HFFc6 (cell line): Measurements from ENCODE around the gene QRFPR. TPM values are rescaled to one million over a fixed set of nuclear protein-coding genes. Genes with fewer than 3 reads are reported as not detected.
"Not testable (repeated sequence)": the region's sequence is repeated elsewhere in the genome, so short reads cannot be mapped to it uniquely, and the experiment has no call there.

Experiments
- DNase-seq: peaks from one replicate; pipeline ENCODE4 v3.0.0-alpha.2; 2018
- H3K27ac Mint-ChIP-seq: 2 replicates; pipeline ENCODE4 v1.8.0; 2020; ENCODE audit warnings: mild to moderate bottlenecking, mixed read lengths
- H3K27me3 Mint-ChIP-seq: 2 replicates; pipeline ENCODE4 v1.8.0; 2021; ENCODE audit warnings: mild to moderate bottlenecking, moderate library complexity, mixed read lengths; ENCODE audit not compliant: insufficient read depth
- H3K36me3 Mint-ChIP-seq: 2 replicates; pipeline ENCODE4 v1.8.0; 2021; ENCODE audit warnings: low read depth, mixed read lengths
- H3K4me1 Mint-ChIP-seq: 2 replicates; pipeline ENCODE4 v1.8.0; 2020; ENCODE audit warnings: low read depth, mixed read lengths
- H3K4me3 Mint-ChIP-seq: 2 replicates; pipeline ENCODE4 v1.8.0; 2020; ENCODE audit warnings: mild to moderate bottlenecking, moderate library complexity, mixed read lengths
- H3K9me3 Mint-ChIP-seq: 2 replicates; pipeline ENCODE4 v1.8.0; 2020; ENCODE audit warnings: mild to moderate bottlenecking, mixed read lengths
- long read RNA-seq: library from polyadenylated mRNA; unstranded; transcript quantifications from one replicate; pipeline ENCODE4 v2.0.0, GENCODE V29; 2019
- total RNA-seq, 6 experiments: library from RNA; stranded (reverse); fragmentation: NEBNext Ultra II Directional; extraction: Animal tissue kit (Norgen Biotek cat#: 25700); gene quantifications; 2 replicates in 1 of 6; 3 replicates in 5 of 6; pipeline ENCODE4 v1.2.3, GENCODE V29; 2021
- TF ChIP-seq, protein P1 (sequence below): fragments of 200-600 bp; sonication (generic); IDR thresholded peaks from 2 replicates; pipeline ENCODE4 v1.5.0; 2021; ENCODE audit warnings: antibody characterized with exemption, mild to moderate bottlenecking

The QRFPR gene
- total RNA-seq, result not detected
- long read RNA-seq, result 0 reads

DNA sequence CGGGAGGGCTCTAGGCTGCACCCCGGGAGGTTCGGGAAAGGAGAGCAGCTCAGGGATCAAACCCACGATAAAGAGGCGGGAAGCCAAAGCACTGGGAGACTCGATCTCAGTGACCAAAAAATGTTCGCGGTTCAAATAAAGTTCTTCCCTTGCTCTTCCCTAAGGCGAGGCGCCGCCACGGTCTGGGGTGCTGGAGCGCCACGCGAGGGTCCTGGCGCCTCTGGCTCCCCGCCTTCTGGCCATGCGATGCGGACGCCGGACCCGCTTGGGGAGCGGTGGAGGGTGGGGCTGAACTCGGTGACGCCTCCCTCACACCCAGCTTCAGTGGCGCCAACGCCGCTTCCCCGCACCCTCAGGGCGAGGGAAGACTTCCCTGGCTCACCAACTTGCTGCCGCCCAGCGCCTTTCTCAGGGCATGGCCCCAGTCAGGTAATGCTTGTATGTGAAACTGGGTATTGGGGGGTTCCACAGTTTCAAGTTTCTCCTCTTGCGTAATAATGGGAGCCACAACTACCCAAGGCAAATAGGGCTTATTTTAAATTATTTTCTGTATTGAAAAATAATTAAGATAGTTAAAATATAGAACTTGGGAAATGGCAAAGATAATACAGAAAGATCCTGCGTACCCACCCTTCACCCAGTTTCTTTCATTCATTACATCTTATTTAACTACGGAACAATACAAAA is at the start of gene QRFPR:
Gene QRFPR (minus strand): TSS at position 243 of the 687 bp plus-strand sequence. CDS start 371 bp downstream, outside the sequence.
- no peaks in the 10 kb centered on the region for H3K36me3 Mint-ChIP-seq
- DNase-seq, result no peak
- H3K4me3 Mint-ChIP-seq, result peak within 1 kb of the TSS; percentile 66
- peaks cover 8% of the 10 kb centered on the region for H3K4me1 Mint-ChIP-seq
- TF ChIP-seq, protein P1, sequence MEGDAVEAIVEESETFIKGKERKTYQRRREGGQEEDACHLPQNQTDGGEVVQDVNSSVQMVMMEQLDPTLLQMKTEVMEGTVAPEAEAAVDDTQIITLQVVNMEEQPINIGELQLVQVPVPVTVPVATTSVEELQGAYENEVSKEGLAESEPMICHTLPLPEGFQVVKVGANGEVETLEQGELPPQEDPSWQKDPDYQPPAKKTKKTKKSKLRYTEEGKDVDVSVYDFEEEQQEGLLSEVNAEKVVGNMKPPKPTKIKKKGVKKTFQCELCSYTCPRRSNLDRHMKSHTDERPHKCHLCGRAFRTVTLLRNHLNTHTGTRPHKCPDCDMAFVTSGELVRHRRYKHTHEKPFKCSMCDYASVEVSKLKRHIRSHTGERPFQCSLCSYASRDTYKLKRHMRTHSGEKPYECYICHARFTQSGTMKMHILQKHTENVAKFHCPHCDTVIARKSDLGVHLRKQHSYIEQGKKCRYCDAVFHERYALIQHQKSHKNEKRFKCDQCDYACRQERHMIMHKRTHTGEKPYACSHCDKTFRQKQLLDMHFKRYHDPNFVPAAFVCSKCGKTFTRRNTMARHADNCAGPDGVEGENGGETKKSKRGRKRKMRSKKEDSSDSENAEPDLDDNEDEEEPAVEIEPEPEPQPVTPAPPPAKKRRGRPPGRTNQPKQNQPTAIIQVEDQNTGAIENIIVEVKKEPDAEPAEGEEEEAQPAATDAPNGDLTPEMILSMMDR, result no peak
- H3K9me3 Mint-ChIP-seq, result no peaks in the 10 kb centered on the region
- peaks cover 16% of the 10 kb centered on the region for H3K27me3 Mint-ChIP-seq
- H3K27ac Mint-ChIP-seq, result no peak within 1 kb of the TSS

DNA sequence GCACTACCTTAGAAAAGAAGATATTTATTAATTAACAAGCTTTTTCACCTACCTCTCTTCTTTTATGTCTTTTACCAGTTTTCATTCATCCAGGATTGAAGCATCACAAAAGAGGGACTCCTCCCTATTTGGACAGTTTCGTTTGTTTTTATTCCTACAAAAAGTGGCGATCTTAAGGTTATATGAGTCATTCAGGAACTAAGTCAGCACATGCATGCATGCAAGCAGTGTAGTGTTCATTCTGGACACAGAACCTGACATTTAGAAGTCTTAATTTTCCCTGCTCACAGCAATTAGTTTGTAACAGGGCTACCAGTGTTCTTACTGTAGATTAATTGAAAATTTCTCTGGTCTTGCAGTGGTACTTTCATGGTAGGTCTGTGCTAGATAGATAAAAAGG is 47.9 kb upstream of the QRFPR start:
- no peaks in the 10 kb centered on the region; the same call in 1 of the 2 replicates for H3K9me3 Mint-ChIP-seq
- no peak overlapping the region for H3K27ac Mint-ChIP-seq
- DNase-seq, result peak; percentile 4
- H3K4me3 Mint-ChIP-seq, result no peak overlapping the region
- H3K27me3 Mint-ChIP-seq, result no peaks in the 10 kb centered on the region
- TF ChIP-seq, protein P1, result no peak
- no peaks in the 10 kb centered on the region for H3K36me3 Mint-ChIP-seq
- no peaks in the 10 kb centered on the region for H3K4me1 Mint-ChIP-seq

DNA sequence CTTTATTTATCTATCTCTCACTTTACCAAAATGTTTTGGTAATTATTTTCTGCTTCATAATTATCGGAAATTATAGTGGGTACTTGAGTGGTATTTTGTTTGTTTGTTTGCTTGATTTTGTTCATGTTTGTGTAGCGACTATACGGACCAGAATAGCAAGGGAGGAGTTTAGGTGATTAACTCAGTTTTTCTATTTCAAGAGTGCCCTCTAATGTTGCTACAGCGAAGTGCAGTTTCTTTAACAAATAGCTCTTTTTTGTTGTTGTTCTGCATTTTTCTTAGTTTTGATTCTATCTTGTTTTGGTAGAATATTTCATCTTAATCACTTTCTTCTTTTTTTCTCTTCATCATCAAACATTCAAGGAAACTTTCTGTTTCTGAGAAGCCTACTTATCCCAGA is 40.8 kb upstream of the QRFPR start:
- Mint-ChIP-seq H3K9me3 (no peaks in the 10 kb centered on the region), H3K4me1 (no peaks in the 10 kb centered on the region), H3K36me3 (no peaks in the 10 kb centered on the region), H3K27me3 (no peaks in the 10 kb centered on the region), H3K4me3 (no peak overlapping the region), H3K27ac (no peak overlapping the region)
- TF ChIP-seq, protein P1, result peak; percentile 52
- no peak for DNase-seq

DNA sequence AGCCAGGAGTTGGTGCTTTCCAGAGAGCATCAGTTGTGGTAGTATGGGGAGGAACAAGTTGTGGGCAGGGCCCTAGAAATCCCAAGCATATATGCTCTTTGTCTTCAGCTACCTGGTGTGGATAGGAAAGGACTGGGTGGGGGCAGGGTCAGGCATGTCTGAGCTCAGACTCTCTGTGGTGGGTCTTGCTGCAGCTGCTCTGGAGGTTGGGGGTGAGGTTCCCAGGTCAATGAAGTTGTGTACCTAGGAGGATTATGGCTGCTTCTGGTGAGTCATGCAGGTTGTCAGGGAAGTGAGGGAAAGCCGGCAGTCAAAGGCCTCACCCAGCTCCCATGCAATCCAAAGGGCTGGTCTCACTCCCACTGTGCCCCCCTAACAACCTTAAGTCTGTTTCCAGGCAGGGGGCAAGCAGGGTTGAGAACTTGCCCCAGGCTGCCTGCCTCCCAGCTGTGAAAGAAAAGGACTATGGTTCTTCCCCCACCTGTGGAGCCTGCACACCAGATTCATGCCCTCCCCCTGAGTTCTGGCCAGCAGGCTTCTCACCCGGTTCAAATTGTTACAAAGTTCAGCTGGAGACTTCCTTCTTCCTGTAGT is 30.4 kb upstream of the QRFPR start:
- Mint-ChIP-seq H3K36me3 (no peaks in the 10 kb centered on the region), H3K27me3 (0 out of 2 replicates have a peak, but pooled peaks cover 3% of the 10 kb centered on the region), H3K27ac (no peak overlapping the region), H3K9me3 (no peaks in the 10 kb centered on the region), H3K4me3 (no peak overlapping the region), H3K4me1 (no peaks in the 10 kb centered on the region)
- TF ChIP-seq, protein P1, result no peak
- DNase-seq, result no peak

DNA sequence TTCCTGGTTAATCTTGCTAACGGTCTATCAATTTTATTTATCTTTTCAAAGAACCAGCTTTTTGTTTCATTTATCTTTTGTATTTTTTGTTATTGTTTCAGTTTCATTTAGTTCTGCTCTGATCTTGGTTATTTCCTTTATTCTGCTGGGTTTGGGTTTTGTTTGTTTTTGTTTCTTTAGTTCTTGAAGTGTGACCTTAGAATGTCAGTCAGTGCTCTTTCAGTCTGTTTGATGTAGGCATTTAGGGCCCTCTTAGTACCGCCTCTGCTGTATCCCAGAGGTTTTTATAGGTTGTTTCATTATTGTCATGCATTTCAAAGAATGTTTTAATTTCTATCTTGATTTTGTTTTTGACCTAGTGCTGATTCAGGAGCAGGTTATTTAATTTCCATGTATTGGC is 27.7 kb upstream of the QRFPR start:
- H3K27me3 Mint-ChIP-seq, H3K27ac Mint-ChIP-seq, H3K4me3 Mint-ChIP-seq, H3K9me3 Mint-ChIP-seq, H3K36me3 Mint-ChIP-seq, DNase-seq, H3K4me1 Mint-ChIP-seq: not testable (repeated sequence)

DNA sequence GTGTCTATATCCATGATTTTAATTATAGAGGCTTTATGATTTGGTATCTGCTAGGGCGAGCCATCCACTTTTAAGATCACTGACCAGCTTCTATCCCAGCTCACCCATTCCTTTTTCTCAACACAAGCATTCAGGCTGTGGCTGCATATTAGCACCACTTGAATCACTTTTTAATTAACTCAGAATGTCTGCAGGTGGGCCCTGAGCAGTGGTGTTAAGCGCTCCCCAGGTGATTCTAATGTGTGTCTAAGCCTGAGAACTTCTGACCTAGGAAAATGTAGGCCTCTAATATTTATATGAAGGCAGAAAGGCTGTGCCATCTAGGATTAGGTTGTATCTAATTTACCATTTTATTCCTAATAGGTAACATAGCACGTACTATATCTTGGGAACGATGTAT is 19.8 kb upstream of the QRFPR start:
- Mint-ChIP-seq H3K9me3 (no peaks in the 10 kb centered on the region), H3K36me3 (no peaks in the 10 kb centered on the region), H3K4me1 (no peaks in the 10 kb centered on the region), H3K27ac (no peak overlapping the region), H3K27me3 (no peaks in the 10 kb centered on the region), H3K4me3 (no peak overlapping the region)
- TF ChIP-seq, protein P1, result no peak
- DNase-seq, result no peak
